SK-N-SH (cell line): ENCODE data around the gene SHROOM4.

Source experiments
- CTCF ChIP-seq: fragments of 200-600 bp; sonication (generic); IDR thresholded peaks from 2 replicates; pipeline ENCODE4 v1.6.1; 2017; ENCODE audit warnings: antibody characterized with exemption, mild to moderate bottlenecking, moderate library complexity
- EP300 ChIP-seq, 2 experiments: IDR thresholded peaks; 2 replicates each; pipeline versions ENCODE4 v1.4.0 to v1.6.1; 2012; ENCODE audit warnings: borderline replicate concordance in 1 of 2, low read depth in 1 of 2, low read length in 1 of 2
- EZH2phosphoT487 ChIP-seq: fragments of 200-600 bp; sonication (generic); IDR thresholded peaks from 2 replicates; pipeline ENCODE4 v1.6.1; 2017; ENCODE audit warnings: low read depth, mixed run types, mild to moderate bottlenecking, antibody characterized with exemption, moderate library complexity, borderline replicate concordance
- MAX ChIP-seq: IDR thresholded peaks from 2 replicates; pipeline ENCODE4 v1.4.0; 2012; ENCODE audit warnings: low read depth
- MEF2A ChIP-seq: IDR thresholded peaks from 2 replicates; pipeline ENCODE4 v1.4.0; 2012; ENCODE audit warnings: low read depth, borderline replicate concordance
- POLR2AphosphoS5 ChIP-seq: IDR thresholded peaks from 2 replicates; pipeline ENCODE4 v1.6.1; 2012; ENCODE audit warnings: low read depth, low read length
- RAD21 ChIP-seq: IDR thresholded peaks from 2 replicates; pipeline ENCODE4 v1.6.1; 2012; ENCODE audit warnings: mild to moderate bottlenecking, low read length
- SMC3 ChIP-seq: IDR thresholded peaks from 2 replicates; pipeline ENCODE4 v1.6.1; 2012; ENCODE audit warnings: low read depth, low read length, improper control_type of control experiment
- TAF1 ChIP-seq: IDR thresholded peaks from 2 replicates; pipeline ENCODE4 v1.6.1; 2012; ENCODE audit warnings: low read depth, mild to moderate bottlenecking, low read length, moderate library complexity, borderline replicate concordance
- TCF12 ChIP-seq: IDR thresholded peaks from 2 replicates; pipeline ENCODE4 v1.4.0; 2012
- USF1 ChIP-seq: IDR thresholded peaks from 2 replicates; pipeline ENCODE4 v1.4.0; 2012; ENCODE audit warnings: low read depth, borderline replicate concordance
- USF2 ChIP-seq: fragments of 150-350 bp; IDR thresholded peaks from 2 replicates; pipeline ENCODE4 v1.6.1; 2017; ENCODE audit warnings: antibody characterized with exemption, low read length, low read depth, borderline replicate concordance
- YY1 ChIP-seq: IDR thresholded peaks from 2 replicates; pipeline ENCODE4 v1.4.0; 2012; ENCODE audit warnings: low read depth, mild to moderate bottlenecking
- ZBTB33 ChIP-seq: IDR thresholded peaks from 2 replicates; pipeline ENCODE4 v1.4.0; 2012; ENCODE audit warnings: low read depth, borderline replicate concordance

- TF ChIP-seq CTCF (no peak), TCF12 (no peak), RAD21 (no peak), SMC3 (no peak), EZH2phosphoT487 (no peak), POLR2AphosphoS5 (no peak), MEF2A (no peak), YY1 (no peak), TAF1 (no peak), USF1 (no peak), EP300 (IDR thresholded peaks at IDR 0.05; ENCODE audit: borderline replicate concordance in 1 of 2, low read depth in 1 of 2, low read length in 1 of 2) (no peak), ZBTB33 (no peak), MAX (no peak), USF2 (no peak)
These were observed 115.0 kb downstream of the SHROOM4 start for GRCh38 chrX:50698944-50699343.
